ENCODE results near the gene AIFM2. TPM values are rescaled to one million over a fixed set of nuclear protein-coding genes. Genes with fewer than 3 reads are reported as not detected.
"Not testable (repeated sequence)": the region's sequence is repeated elsewhere in the genome, so short reads cannot be mapped to it uniquely, and the experiment has no call there.

AIFM2 gene
- polyA plus RNA-seq (2011; rRNA removed) (9.1 and 10.4 TPM in 2 replicates), polyA minus RNA-seq (2011; rRNA and poly(A)+ RNA removed) (8.9 and 9.9 TPM in 2 replicates)

DNA sequence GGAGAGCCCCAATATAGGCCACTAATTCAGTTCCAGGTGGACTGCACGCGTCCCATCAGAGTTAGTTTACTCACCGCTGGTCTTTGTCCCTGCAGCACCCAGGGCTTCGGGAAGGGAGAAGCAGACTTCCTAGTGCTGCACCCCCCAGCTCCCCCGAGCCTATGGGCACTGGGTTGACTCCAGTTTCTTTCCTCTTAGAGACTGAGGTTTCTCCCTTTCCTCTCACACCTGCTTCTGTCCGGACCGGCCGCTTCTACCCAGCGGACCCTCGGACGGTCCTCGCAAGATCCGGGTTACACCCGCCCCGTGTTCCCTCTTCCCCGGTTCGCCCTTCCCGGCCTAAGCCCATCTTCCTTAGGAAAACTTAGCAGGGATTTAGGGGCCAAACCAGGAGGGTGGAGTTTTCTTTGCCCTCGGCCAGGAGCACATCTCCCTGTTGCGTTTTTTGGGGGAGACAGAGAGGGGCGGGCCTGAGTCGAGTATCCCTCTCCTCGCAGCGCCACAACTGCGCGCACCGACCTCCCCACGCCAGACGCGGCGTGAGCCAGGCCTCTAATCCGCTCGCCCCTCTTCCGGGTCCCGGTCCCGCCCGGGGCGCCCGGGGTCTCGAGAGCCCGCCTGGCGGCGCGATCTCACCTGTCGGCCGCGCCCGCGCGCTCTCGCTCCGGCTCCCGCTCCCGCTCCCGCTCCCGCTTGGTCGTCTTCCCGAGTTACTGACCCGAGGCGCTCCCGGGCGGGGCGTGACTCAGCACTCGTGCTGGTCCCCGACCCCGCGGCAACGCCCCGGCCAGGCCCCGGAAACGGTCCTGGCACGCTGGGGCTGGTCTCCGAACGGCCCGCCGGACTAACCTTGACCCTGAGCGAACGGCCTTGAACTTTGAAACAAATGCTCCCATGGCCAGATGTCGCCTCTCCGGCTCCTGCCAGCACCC, at the start of gene AIFM2:
Gene AIFM2, minus strand, starts transcription at position 728 of the 932 bp plus-strand sequence. CDS start 8,741 bp downstream, outside the sequence.
- H3K27me3 ChIP-seq (ENCODE audit: control insufficient read depth, insufficient read depth, low read length) = no peaks in the 10 kb centered on the region
- ChIA-PET CTCF (no interaction called here), POLR2A (no interaction called here)
- H3K4me3 ChIP-seq (ENCODE audit: low read depth, low read length) = peak within 1 kb of the TSS; percentile 67
- H3K9me3 ChIP-seq (ENCODE audit: control insufficient read depth, insufficient read depth, low read length) = no peaks in the 10 kb centered on the region; the same call in 1 of the 2 replicates
- peak within 1 kb of the TSS; percentile 31 for H3K27ac ChIP-seq (ENCODE audit: low read depth, low read length)
- no peak for DNase-seq (ENCODE audit: low read depth, low spot score)
- TF ChIP-seq, protein P1, sequence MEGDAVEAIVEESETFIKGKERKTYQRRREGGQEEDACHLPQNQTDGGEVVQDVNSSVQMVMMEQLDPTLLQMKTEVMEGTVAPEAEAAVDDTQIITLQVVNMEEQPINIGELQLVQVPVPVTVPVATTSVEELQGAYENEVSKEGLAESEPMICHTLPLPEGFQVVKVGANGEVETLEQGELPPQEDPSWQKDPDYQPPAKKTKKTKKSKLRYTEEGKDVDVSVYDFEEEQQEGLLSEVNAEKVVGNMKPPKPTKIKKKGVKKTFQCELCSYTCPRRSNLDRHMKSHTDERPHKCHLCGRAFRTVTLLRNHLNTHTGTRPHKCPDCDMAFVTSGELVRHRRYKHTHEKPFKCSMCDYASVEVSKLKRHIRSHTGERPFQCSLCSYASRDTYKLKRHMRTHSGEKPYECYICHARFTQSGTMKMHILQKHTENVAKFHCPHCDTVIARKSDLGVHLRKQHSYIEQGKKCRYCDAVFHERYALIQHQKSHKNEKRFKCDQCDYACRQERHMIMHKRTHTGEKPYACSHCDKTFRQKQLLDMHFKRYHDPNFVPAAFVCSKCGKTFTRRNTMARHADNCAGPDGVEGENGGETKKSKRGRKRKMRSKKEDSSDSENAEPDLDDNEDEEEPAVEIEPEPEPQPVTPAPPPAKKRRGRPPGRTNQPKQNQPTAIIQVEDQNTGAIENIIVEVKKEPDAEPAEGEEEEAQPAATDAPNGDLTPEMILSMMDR (IDR thresholded peaks at IDR 0.05; ENCODE audit: low read depth, low read length) = peak; percentile 10; the same call in 1 of the 2 replicates

DNA sequence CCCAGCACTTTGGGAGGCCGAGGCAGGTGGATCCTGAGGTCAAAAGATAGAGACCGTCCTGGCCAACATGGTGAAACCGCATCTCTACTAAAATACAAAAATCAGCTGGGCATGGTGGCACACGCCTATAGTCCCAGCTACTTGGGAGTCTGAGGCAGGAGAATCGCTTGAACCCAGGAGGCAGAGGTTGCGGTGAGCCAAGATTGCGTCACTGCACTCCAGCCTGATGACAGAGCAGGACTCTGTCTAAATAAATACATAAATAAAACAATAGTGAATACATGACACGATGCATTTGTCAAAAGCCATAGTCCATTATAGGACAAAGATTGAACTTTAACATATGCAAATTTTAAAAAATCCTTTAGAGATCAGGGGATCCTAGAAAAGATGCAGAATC, 46.6 kb upstream of the AIFM2 start:
- POLR2A ChIA-PET = not testable (repeated sequence)

DNA sequence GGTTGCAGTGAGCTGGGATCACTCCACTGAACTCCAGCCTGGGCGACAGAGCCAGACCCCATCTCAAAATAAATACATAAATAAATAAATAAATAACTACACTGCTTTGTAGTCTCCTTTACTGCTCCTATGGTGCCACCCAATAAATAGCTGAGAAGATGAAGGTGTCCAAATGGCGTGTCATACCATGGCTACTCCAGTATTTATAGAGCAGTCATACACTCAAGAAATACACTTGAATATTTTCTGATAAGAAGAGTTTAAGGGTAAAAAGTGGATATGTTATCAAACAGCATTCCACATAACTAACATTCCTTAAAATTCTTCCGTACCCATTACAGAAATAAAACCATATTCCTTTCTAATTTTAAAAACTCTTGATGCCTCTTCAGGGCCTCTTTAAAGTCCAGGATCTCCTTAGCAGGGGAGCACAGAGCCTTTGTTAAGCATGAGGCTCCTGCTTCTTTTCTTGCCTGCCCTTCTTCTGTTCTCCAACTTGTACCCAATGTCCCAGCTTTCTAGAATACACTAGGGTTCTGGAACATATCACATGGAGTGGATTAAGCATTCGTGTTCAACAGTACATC, 45.6 kb upstream of the AIFM2 start:
- H3K27ac ChIP-seq (ENCODE audit: low read depth, low read length) = no peak overlapping the region
- no peak overlapping the region for H3K4me3 ChIP-seq (ENCODE audit: low read depth, low read length)
- POLR2A ChIA-PET = no interaction called here
- no peak for DNase-seq (ENCODE audit: low read depth, low spot score)
- TF ChIP-seq, protein P1 (IDR thresholded peaks at IDR 0.05; ENCODE audit: low read depth, low read length) = no peak
- CTCF ChIA-PET = interaction anchor here (2.2 kb wide), 1 partner anchor 31 kb away, joined by 9 read pairs; the partner anchor contains the start of gene TYSND1
- peaks cover 15% of the 10 kb centered on the region for H3K27me3 ChIP-seq (ENCODE audit: control insufficient read depth, insufficient read depth, low read length)
- H3K9me3 ChIP-seq (ENCODE audit: control insufficient read depth, insufficient read depth, low read length) = peaks cover 6% of the 10 kb centered on the region; the same call in 1 of the 2 replicates

More for the DNA sequence above, 46.6 kb upstream of the AIFM2 start:
- H3K9me3 ChIP-seq (ENCODE audit: control insufficient read depth, insufficient read depth, low read length); CTCF ChIA-PET; H3K4me3 ChIP-seq (ENCODE audit: low read depth, low read length); H3K27ac ChIP-seq (ENCODE audit: low read depth, low read length); DNase-seq (ENCODE audit: low read depth, low spot score): not testable (repeated sequence)
- H3K27me3 ChIP-seq (ENCODE audit: control insufficient read depth, insufficient read depth, low read length) = peaks cover 16% of the 10 kb centered on the region

DNA sequence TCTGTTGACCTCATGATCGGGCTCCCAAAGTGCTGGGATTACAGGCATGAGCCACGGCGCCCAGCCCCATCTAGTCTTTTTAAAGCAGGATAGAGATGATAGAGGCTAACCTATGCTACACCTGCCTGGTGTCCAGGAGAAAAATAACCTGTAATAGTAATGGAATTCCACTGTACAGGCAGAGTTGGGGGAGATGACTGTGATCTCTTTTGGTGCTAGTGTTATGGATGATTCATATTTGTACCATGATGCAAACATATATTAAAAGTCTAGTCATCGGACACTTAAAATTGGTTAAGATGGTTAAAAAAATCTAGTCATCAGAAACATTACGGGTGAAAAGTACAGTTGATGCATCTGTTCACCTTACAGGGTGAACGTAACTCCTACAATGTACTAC, 43.8 kb upstream of the AIFM2 start:
- ChIA-PET POLR2A (interaction anchor here (0.6 kb wide), 1 partner anchor 9 kb away, joined by 4 read pairs; no protein-coding TSS in a partner anchor), CTCF (interaction anchor here (2.2 kb wide), 1 partner anchor 30 kb away, joined by 9 read pairs; the partner anchor contains the start of gene TYSND1)
- Histone ChIP-seq H3K9me3 (ENCODE audit: control insufficient read depth, insufficient read depth, low read length) (peaks cover 6% of the 10 kb centered on the region; the same call in 1 of the 2 replicates), H3K27me3 (ENCODE audit: control insufficient read depth, insufficient read depth, low read length) (peaks cover 8% of the 10 kb centered on the region), H3K27ac (ENCODE audit: low read depth, low read length) (no peak overlapping the region), H3K4me3 (ENCODE audit: low read depth, low read length) (no peak overlapping the region)
- no peak for DNase-seq (ENCODE audit: low read depth, low spot score)
- TF ChIP-seq, protein P1 (IDR thresholded peaks at IDR 0.05; ENCODE audit: low read depth, low read length) = no peak

DNA sequence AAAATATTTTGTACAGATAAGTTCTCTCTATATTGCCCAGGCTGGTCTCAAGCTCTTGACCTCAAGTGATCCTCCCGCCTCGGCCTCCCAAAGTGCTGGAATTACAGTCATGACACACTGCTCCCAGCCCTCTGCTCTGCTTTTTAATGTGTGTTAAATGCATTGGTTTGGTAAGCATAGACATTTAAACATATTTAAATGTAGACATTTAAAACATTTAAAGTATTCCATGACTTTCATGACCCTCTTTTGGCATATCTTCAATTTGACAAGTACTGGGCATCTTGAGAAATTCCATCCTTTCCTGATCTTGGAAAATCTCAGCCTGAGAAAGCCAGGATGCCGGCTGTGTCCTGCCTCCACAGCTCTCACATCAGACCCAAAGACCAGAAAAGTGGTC, 42.9 kb upstream of the AIFM2 start:
- ChIA-PET POLR2A (interaction anchor here (0.7 to 1.0 kb wide), 2 partner anchors 13 to 15 kb away, joined by 3 to 6 read pairs; no protein-coding TSS in a partner anchor), CTCF (interaction anchor here (0.6 to 0.9 kb wide), 2 partner anchors 50 to 60 kb away, joined by 3 to 5 read pairs; no protein-coding TSS in a partner anchor)
- TF ChIP-seq, protein P1 (IDR thresholded peaks at IDR 0.05; ENCODE audit: low read depth, low read length) = no peak

More for the DNA sequence above, 42.9 kb upstream of the AIFM2 start:
- peaks cover 5% of the 10 kb centered on the region for H3K27me3 ChIP-seq (ENCODE audit: control insufficient read depth, insufficient read depth, low read length)
- H3K9me3 ChIP-seq (ENCODE audit: control insufficient read depth, insufficient read depth, low read length) = peaks cover 10% of the 10 kb centered on the region
- H3K27ac ChIP-seq (ENCODE audit: low read depth, low read length) = no peak overlapping the region
- no peak for DNase-seq (ENCODE audit: low read depth, low spot score)
- H3K4me3 ChIP-seq (ENCODE audit: low read depth, low read length) = no peak overlapping the region
